ENCODE data around the gene HOXC4. TPM values are rescaled to one million over a fixed set of nuclear protein-coding genes. Genes with fewer than 3 reads are reported as not detected.

HOXC4 gene
- total and polyA plus RNA-seq, 2 donors (not counting 3 experiments of a cell fraction or from before 2014, with no cell fraction given), result 0.06 to 0.58 TPM

GRCh38 chr12:54016051-54016450 is 37.6 kb upstream of the HOXC4 start:
- Histone ChIP-seq H4K20me1 (replicated peaks; ENCODE audit: control insufficient read depth, extremely low read depth, insufficient read depth, low read length) (no peaks in the 10 kb centered on the region), H3K4me2 (ENCODE audit: insufficient read depth, low read length) (no peak overlapping the region), H3K27me3 (ENCODE audit: control insufficient read depth in 2 of 2, insufficient read depth in 2 of 2, low read length in 2 of 2) (peaks cover 81 to 91% of the 10 kb centered on the region in 2 experiments), H3K4me1 (ENCODE audit: control insufficient read depth, extremely low read depth, insufficient read depth, low read length) (peaks cover 3% of the 10 kb centered on the region), H3K79me2 (ENCODE audit: control insufficient read depth, insufficient read depth, low read length) (no peaks in the 10 kb centered on the region), H3K9me1 (replicated peaks; ENCODE audit: control insufficient read depth, extremely low read depth, insufficient read depth, low read length) (no peaks in the 10 kb centered on the region), H3K36me3 (ENCODE audit: control insufficient read depth in 2 of 2, extremely low read depth in 1 of 2, insufficient read depth in 2 of 2, low read length in 2 of 2) (no peaks in the 10 kb centered on the region), H3K9ac (replicated peaks; ENCODE audit: extremely low read depth, insufficient read depth, low read length) (no peak overlapping the region), H3K27ac (ENCODE audit: insufficient read depth, low read depth, low read length) (no peak overlapping the region), H3K4me3 (replicated peaks in 1 of 3; ENCODE audit: insufficient read depth in 1 of 3, low read depth in 1 of 3, low read length in 3 of 3) (no peak overlapping the region), H2AFZ (ENCODE audit: low read depth, low read length) (no peak overlapping the region), H3K9me3 (replicated peaks; ENCODE audit: control insufficient read depth, insufficient read depth, low read length) (no peaks in the 10 kb centered on the region)
- POLR2A ChIA-PET, result no interaction called here
- CTCF ChIA-PET, result interaction anchor here (0.6 to 17.0 kb wide), 5 partner anchors 10 to 192 kb away, joined by 5 to 616 read pairs (median 10); partner anchors contain the start of genes HOXC10 and SMUG1
- no peak for TF ChIP-seq POLR2AphosphoS5 (IDR thresholded peaks at IDR 0.05; ENCODE audit: insufficient read depth, low read depth, low read length)
- no peak for TF ChIP-seq FOS (IDR thresholded peaks at IDR 0.05; ENCODE audit: borderline replicate concordance, insufficient read depth, low read length)
- no peak for TF ChIP-seq MAX (IDR thresholded peaks at IDR 0.05; ENCODE audit: insufficient read depth, insufficient read length)
- no peak for TF ChIP-seq JUN (IDR thresholded peaks at IDR 0.05; ENCODE audit: borderline replicate concordance, insufficient read depth, insufficient read length, low read depth)
- TF ChIP-seq MYC (IDR thresholded peaks at IDR 0.05; ENCODE audit: low read depth, low read length), result no peak
- TF ChIP-seq, protein P1, sequence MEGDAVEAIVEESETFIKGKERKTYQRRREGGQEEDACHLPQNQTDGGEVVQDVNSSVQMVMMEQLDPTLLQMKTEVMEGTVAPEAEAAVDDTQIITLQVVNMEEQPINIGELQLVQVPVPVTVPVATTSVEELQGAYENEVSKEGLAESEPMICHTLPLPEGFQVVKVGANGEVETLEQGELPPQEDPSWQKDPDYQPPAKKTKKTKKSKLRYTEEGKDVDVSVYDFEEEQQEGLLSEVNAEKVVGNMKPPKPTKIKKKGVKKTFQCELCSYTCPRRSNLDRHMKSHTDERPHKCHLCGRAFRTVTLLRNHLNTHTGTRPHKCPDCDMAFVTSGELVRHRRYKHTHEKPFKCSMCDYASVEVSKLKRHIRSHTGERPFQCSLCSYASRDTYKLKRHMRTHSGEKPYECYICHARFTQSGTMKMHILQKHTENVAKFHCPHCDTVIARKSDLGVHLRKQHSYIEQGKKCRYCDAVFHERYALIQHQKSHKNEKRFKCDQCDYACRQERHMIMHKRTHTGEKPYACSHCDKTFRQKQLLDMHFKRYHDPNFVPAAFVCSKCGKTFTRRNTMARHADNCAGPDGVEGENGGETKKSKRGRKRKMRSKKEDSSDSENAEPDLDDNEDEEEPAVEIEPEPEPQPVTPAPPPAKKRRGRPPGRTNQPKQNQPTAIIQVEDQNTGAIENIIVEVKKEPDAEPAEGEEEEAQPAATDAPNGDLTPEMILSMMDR (IDR thresholded peaks at IDR 0.05; ENCODE audit: extremely low read depth in 1 of 2, insufficient read depth in 1 of 2, low read depth in 1 of 2, low read length in 2 of 2), result no peak
- TF ChIP-seq POLR2A (IDR thresholded peaks at IDR 0.05; ENCODE audit: low read depth, low read length), result no peak
- no peak for TF ChIP-seq EZH2 (IDR thresholded peaks at IDR 0.05; ENCODE audit: borderline replicate concordance, low read depth, low read length, severe bottlenecking)
- no peak for TF ChIP-seq GATA2 (IDR thresholded peaks at IDR 0.05; ENCODE audit: insufficient read depth, insufficient read length, low read depth, low read length)
- no peak for FAIRE-seq
- BruUV-seq (replicated peaks), result no TSS peak
- dilution Hi-C loops (cut with MboI; ENCODE audit: extremely low pct_ligation_motif_present, low sequenced_read_pairs) (no loop called here), intact Hi-C loops (cut with micrococcal nuclease) (no loop called here)
- no peak for DNase-seq (ENCODE audit: low read depth, low spot score)
